H1 (cell line): ENCODE measurements around the gene GABRG3.

Source experiments
- BRCA1 ChIP-seq: IDR thresholded peaks from 2 replicates; pipeline ENCODE4 v1.6.1; 2012; ENCODE audit warnings: low read depth, low read length, improper control_type of control experiment
- CBX8 ChIP-seq: fragments of 300-800, 300-1000 bp; sonication (generic); IDR thresholded peaks from 2 replicates; pipeline ENCODE4 v1.7.1; 2016; ENCODE audit warnings: low read depth, low read length, borderline replicate concordance
- CHD2 ChIP-seq: IDR thresholded peaks from 2 replicates; pipeline ENCODE4 v1.6.1; 2012; ENCODE audit warnings: low read length, improper control_type of control experiment
- HDAC6 ChIP-seq: IDR thresholded peaks from one replicate; pipeline ENCODE4 v1.7.1; 2012; ENCODE audit warnings: low read depth, mild to moderate bottlenecking, inconsistent platforms, low read length, moderate library complexity
- JUND ChIP-seq: IDR thresholded peaks from 2 replicates; pipeline ENCODE4 v1.6.1; 2011; ENCODE audit warnings: mild to moderate bottlenecking, improper control_type of control experiment, low read length
- NRF1 ChIP-seq: IDR thresholded peaks from 2 replicates; pipeline ENCODE4 v1.6.1; 2011; ENCODE audit warnings: mild to moderate bottlenecking, low read depth, low read length, improper control_type of control experiment
- POLR2A ChIP-seq, 2 experiments: IDR thresholded peaks; 1 replicate in 1 of 2; 2 replicates in 1 of 2; pipeline ENCODE4 v1.6.1; 2011; ENCODE audit warnings: low read depth in 2 of 2, low read length in 2 of 2, mild to moderate bottlenecking in 2 of 2; ENCODE audit errors: control extremely low read depth in 1 of 2
- RAD21 ChIP-seq, 2 experiments: IDR thresholded peaks in 1 of 2; conservative IDR thresholded peaks in 1 of 2; 2 replicates each; pipeline ENCODE4 v1.6.1; 2011; ENCODE audit warnings: low read depth in 2 of 2, low read length in 2 of 2, improper control_type of control experiment in 1 of 2, inconsistent platforms in 1 of 2, mild to moderate bottlenecking in 1 of 2, moderate library complexity in 1 of 2
- SAP30 ChIP-seq: fragments of 300-600 bp; sonication (generic); IDR thresholded peaks from 2 replicates; pipeline ENCODE4 v1.7.1; 2012; ENCODE audit warnings: low read length, moderate library complexity, mild to moderate bottlenecking, inconsistent platforms; ENCODE audit not compliant: insufficient read depth, insufficient replicate concordance
- SIN3A ChIP-seq, 2 experiments: IDR thresholded peaks in 1 of 2; conservative IDR thresholded peaks in 1 of 2; 2 replicates each; pipeline ENCODE4 v1.6.1; 2011 to 2012; ENCODE audit warnings: low read length in 2 of 2, improper control_type of control experiment in 1 of 2, low read depth in 1 of 2, mild to moderate bottlenecking in 1 of 2
- TCF12 ChIP-seq: IDR thresholded peaks from 2 replicates; pipeline ENCODE4 v1.6.1; 2011; ENCODE audit warnings: low read depth, mild to moderate bottlenecking, low read length
- YY1 ChIP-seq: IDR thresholded peaks from 2 replicates; pipeline ENCODE4 v1.6.1; 2011; ENCODE audit warnings: low read depth, mild to moderate bottlenecking, low read length
- TF ChIP-seq, protein P1 (sequence below), 3 experiments: IDR thresholded peaks; 1 replicate in 2 of 3; 2 replicates in 1 of 3; pipeline versions ENCODE4 v1.5.1 to v1.6.1; 2011; ENCODE audit warnings: low read length in 3 of 3, mild to moderate bottlenecking in 3 of 3, inconsistent platforms in 2 of 3, low read depth in 1 of 3, moderate library complexity in 1 of 3; ENCODE audit not compliant: insufficient read depth in 1 of 3; ENCODE audit errors: control extremely low read depth in 1 of 3

DNA sequence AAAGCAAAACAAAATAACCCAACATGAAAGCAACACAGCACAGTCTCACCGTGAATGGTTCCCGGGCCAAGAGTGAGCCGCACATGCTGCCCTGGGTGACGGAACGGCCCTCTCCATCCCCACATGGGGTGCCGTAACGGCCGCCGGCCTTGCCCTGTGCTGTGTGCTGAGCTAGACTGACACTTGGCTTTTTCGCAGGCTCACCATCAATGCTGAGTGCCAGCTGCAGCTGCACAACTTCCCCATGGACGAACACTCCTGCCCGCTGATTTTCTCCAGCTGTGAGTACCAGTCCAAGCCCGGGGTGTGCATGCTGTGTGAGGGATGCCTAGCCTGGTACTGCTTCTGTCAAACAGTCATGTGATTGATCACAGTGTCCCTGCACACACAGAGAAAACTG lies 357.6 kb downstream of the GABRG3 start:
- TF ChIP-seq NRF1 (no peak), POLR2A (IDR thresholded peaks at IDR 0.05; ENCODE audit: control extremely low read depth in 1 of 2, low read depth in 2 of 2, low read length in 2 of 2) (no peak), CBX8 (no peak), RAD21 (IDR thresholded peaks at IDR 0.05 in 1 of 2, conservative IDR thresholded peaks at IDR 0.05 in 1 of 2; ENCODE audit: low read depth in 2 of 2, low read length in 2 of 2) (no peak), TCF12 (no peak), JUND (no peak), SAP30 (no peak), SIN3A (conservative IDR thresholded peaks at IDR 0.05 in 1 of 2, IDR thresholded peaks at IDR 0.05 in 1 of 2; ENCODE audit: low read depth in 1 of 2, low read length in 2 of 2) (no peak), BRCA1 (no peak), HDAC6 (no peak), YY1 (no peak), CHD2 (no peak)
- TF ChIP-seq, protein P1, sequence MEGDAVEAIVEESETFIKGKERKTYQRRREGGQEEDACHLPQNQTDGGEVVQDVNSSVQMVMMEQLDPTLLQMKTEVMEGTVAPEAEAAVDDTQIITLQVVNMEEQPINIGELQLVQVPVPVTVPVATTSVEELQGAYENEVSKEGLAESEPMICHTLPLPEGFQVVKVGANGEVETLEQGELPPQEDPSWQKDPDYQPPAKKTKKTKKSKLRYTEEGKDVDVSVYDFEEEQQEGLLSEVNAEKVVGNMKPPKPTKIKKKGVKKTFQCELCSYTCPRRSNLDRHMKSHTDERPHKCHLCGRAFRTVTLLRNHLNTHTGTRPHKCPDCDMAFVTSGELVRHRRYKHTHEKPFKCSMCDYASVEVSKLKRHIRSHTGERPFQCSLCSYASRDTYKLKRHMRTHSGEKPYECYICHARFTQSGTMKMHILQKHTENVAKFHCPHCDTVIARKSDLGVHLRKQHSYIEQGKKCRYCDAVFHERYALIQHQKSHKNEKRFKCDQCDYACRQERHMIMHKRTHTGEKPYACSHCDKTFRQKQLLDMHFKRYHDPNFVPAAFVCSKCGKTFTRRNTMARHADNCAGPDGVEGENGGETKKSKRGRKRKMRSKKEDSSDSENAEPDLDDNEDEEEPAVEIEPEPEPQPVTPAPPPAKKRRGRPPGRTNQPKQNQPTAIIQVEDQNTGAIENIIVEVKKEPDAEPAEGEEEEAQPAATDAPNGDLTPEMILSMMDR (IDR thresholded peaks at IDR 0.05; ENCODE audit: control extremely low read depth in 1 of 3, insufficient read depth in 1 of 3, low read depth in 1 of 3, low read length in 3 of 3): no peak
